B cell (primary cell): ENCODE measurements around the gene LARGE1. TPM values are rescaled to one million over a fixed set of nuclear protein-coding genes. Genes with fewer than 3 reads are reported as not detected.

Source experiments
- ATAC-seq: fragments of 200-7000 bp; cut with Tn5 transposase; one replicate; pipeline ENCODE4 v1.10.0; 2021; ENCODE audit warnings: low read depth, mild to moderate bottlenecking, moderate number of reproducible peaks, moderate library complexity
- CTCF ChIA-PET: fragments of 350-600 bp; sonication (Branson Sonifier 250); formaldehyde crosslinking; loops from one replicate; lab custom pipeline; 2021; ENCODE audit warnings: antibody characterized with exemption, inconsistent platforms; lab: Charles Lee
- POLR2A ChIA-PET: fragments of 350-600 bp; sonication (Branson Sonifier 250); formaldehyde crosslinking; loops from one replicate; lab custom pipeline; 2021; ENCODE audit warnings: antibody characterized with exemption; lab: Charles Lee
- DNase-seq: peaks from one replicate; pipeline ENCODE4 v3.0.0; 2013
- H2AFZ ChIP-seq: 2 replicates; pipeline ENCODE4 v1.6.1; 2012; ENCODE audit warnings: mild to moderate bottlenecking, low read depth, low read length; ENCODE audit not compliant: insufficient read depth, poor library complexity, severe bottlenecking
- H3K27ac ChIP-seq, 2 donors: 1 replicate in 1 of 2; 2 replicates in 1 of 2; pipeline ENCODE4 v1.5.1; 2012 to 2013; ENCODE audit warnings: low read length in 2 of 2, mild to moderate bottlenecking in 2 of 2, moderate library complexity in 1 of 2
- H3K27me3 ChIP-seq, 4 experiments: fragments of 200-600 bp in 1 of 4; sonication (generic) in 1 of 4; replicated peaks in 1 of 4; 1 replicate in 2 of 4; 2 replicates in 2 of 4; pipeline versions ENCODE4 v1.6.1 to v1.7.0; 2013 to 2016; ENCODE audit warnings: low read length in 3 of 4, mild to moderate bottlenecking in 2 of 4, mixed read lengths in 1 of 4, moderate library complexity in 1 of 4; ENCODE audit not compliant: insufficient read depth in 4 of 4, control insufficient read depth in 3 of 4; ENCODE audit errors: control extremely low read depth in 1 of 4
- H3K36me3 ChIP-seq, 2 experiments: replicated peaks in 1 of 2; 1 replicate in 1 of 2; 2 replicates in 1 of 2; pipeline versions ENCODE4 v1.6.1 to v1.7.1; 2013; ENCODE audit warnings: low read length in 1 of 2; ENCODE audit not compliant: insufficient read depth in 2 of 2, control insufficient read depth in 1 of 2; ENCODE audit errors: control extremely low read depth in 1 of 2, extremely low read depth in 1 of 2
- H3K4me1 ChIP-seq, 2 donors: fragments of 200-600 bp in 1 of 2; sonication (generic) in 1 of 2; 1 replicate in 1 of 2; 2 replicates in 1 of 2; pipeline versions ENCODE4 v1.5.1 to v1.6.1; 2013 to 2017; ENCODE audit warnings: low read length in 2 of 2; ENCODE audit not compliant: control insufficient read depth in 2 of 2, insufficient read depth in 2 of 2
- H3K4me2 ChIP-seq: replicated peaks from 2 replicates; pipeline ENCODE3; 2012; ENCODE audit warnings: mild to moderate bottlenecking, low read depth, low read length; ENCODE audit not compliant: poor library complexity, severe bottlenecking
- H3K4me3 ChIP-seq, 5 experiments: fragments of 200-600 bp in 1 of 5; sonication (generic) in 1 of 5; 1 replicate in 3 of 5; 2 replicates in 2 of 5; pipeline versions ENCODE4 v1.5.1 to v1.7.0; 2011 to 2016; ENCODE audit warnings: low read length in 4 of 5, mild to moderate bottlenecking in 4 of 5, low read depth in 2 of 5, control low read depth in 1 of 5, moderate library complexity in 1 of 5; ENCODE audit not compliant: insufficient read depth in 1 of 5; ENCODE audit errors: control extremely low read depth in 1 of 5, extremely low read depth in 1 of 5
- H3K79me2 ChIP-seq: fragments of 200-600 bp; sonication (generic); one replicate; pipeline ENCODE4 v1.6.0; 2016; ENCODE audit warnings: low read length; ENCODE audit not compliant: control insufficient read depth, insufficient read depth
- H3K9ac ChIP-seq: fragments of 200-600 bp; sonication (generic); 2 replicates; pipeline ENCODE4 v1.6.1; 2017; ENCODE audit warnings: mild to moderate bottlenecking, low read length, moderate library complexity
- H3K9me3 ChIP-seq, 3 donors: one replicate each; pipeline versions ENCODE4 v1.6.1 to v1.7.1; 2013; ENCODE audit warnings: low read length in 2 of 3; ENCODE audit not compliant: control insufficient read depth in 2 of 3, insufficient read depth in 1 of 3; ENCODE audit errors: control extremely low read depth in 1 of 3
- H4K20me1 ChIP-seq: 2 replicates; pipeline ENCODE4 v1.6.0; 2012; ENCODE audit warnings: mild to moderate bottlenecking, low read length; ENCODE audit not compliant: insufficient read depth, control insufficient read depth, poor library complexity, severe bottlenecking
- H3K27ac Mint-ChIP-seq: one replicate; pipeline ENCODE4 v1.8.0; 2021; ENCODE audit warnings: mixed read lengths
- H3K27me3 Mint-ChIP-seq: one replicate; pipeline ENCODE4 v1.8.0; 2021; ENCODE audit warnings: mixed read lengths
- H3K4me1 Mint-ChIP-seq: one replicate; pipeline ENCODE4 v1.8.0; 2021; ENCODE audit warnings: mixed read lengths
- H3K4me3 Mint-ChIP-seq: one replicate; pipeline ENCODE4 v1.8.0; 2021; ENCODE audit warnings: mixed read lengths
- H3K9me3 Mint-ChIP-seq: one replicate; pipeline ENCODE4 v1.8.0; 2022; ENCODE audit warnings: mixed read lengths; ENCODE audit not compliant: insufficient read depth
- CTCF ChIP-seq: fragments of 200-600 bp; IDR thresholded peaks from one replicate; pipeline ENCODE4 v1.8.0; 2022; ENCODE audit warnings: antibody characterized with exemption, mild to moderate bottlenecking
- EZH2 ChIP-seq: IDR thresholded peaks from 2 replicates; pipeline ENCODE4 v1.6.1; 2012; ENCODE audit warnings: borderline replicate concordance, low read depth, mild to moderate bottlenecking, moderate library complexity, low read length; ENCODE audit not compliant: insufficient read depth, poor library complexity, severe bottlenecking
- WGBS: methylation state at CpG from one replicate; pipeline ENCODE4 v1.1.5; 2013; ENCODE audit warnings: missing lambda C conversion rate; ENCODE audit not compliant: insufficient coverage; 5-methylcytosine and 5-hydroxymethylcytosine counted together
- intact Hi-C: fragments of 100-400 bp; cut with micrococcal nuclease; formaldehyde crosslinking; loops from one replicate; pipeline ENCODE4 v1.10.0; 2022
- polyA plus RNA-seq: library from polyadenylated mRNA; depleted of rRNA; stranded (reverse); fragments of >200 nt; gene quantifications from 2 replicates; pipeline ENCODE4 v1.2.3, GENCODE V29; 2012
- total RNA-seq, 2 donors: library from RNA; stranded (reverse); fragments of 120-200 nt in 1 of 2; gene quantifications; 1 replicate in 1 of 2; 2 replicates in 1 of 2; pipeline versions ENCODE4 v1.2.3 to v1.2.4, GENCODE V29; 2013 to 2022

The LARGE1 gene
- total and polyA plus RNA-seq, 2 donors (not counting 1 experiment from before 2014, with no cell fraction given), result 20.7 to 82.0 TPM

DNA sequence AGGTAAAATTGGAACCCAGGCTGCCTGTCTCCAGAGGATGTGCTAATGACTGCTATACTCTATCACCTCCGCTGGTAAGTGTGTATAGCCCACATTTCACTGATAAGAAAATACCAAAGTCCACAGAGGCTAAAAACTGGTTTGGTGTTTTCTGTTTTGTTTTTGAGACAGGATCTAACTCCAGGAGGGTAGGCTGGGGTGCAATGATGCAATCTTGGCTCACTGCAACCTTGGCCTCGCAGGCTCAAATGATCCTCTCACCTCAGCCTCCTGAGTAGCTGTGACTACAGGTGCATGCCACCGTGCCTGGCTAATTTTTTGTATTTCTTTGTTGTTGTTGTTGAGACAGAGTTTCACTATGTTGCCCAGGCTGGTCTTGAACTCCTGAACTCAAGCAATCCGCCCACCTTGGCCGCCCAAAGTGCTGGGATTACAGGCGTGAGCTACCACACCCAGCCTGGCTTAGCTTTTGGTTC lies 409.8 kb downstream of the LARGE1 start:
- Histone ChIP-seq H4K20me1 (peaks cover 10% of the 10 kb centered on the region), H3K79me2 (peaks cover 19% of the 10 kb centered on the region), H3K9me3 (no peaks in the 10 kb centered on the region), H3K4me3 (no peak overlapping the region), H3K27me3 (no peaks in the 10 kb centered on the region), H3K36me3 (peaks cover 0 to 7% of the 10 kb centered on the region in 2 experiments), H3K4me1 (no peaks in the 10 kb centered on the region), H3K27ac (no peak overlapping the region), H3K4me2 (no peak overlapping the region), H3K9ac (no peak overlapping the region), H2AFZ (no peak overlapping the region)
- ChIA-PET CTCF (no interaction called here), POLR2A (no interaction called here)
- ATAC-seq (no peak), DNase-seq (no peak)
- H3K4me1 Mint-ChIP-seq, result no peaks in the 10 kb centered on the region
- no peaks in the 10 kb centered on the region for H3K9me3 Mint-ChIP-seq
- TF ChIP-seq CTCF, result no peak
- TF ChIP-seq EZH2, result no peak
- WGBS, result 97% methylated on average over 4 of the region's 6 CpGs
- no peak overlapping the region for H3K27ac Mint-ChIP-seq
- no peaks in the 10 kb centered on the region for H3K27me3 Mint-ChIP-seq
- H3K4me3 Mint-ChIP-seq, result no peak overlapping the region
- intact Hi-C loops, result no loop called here

DNA sequence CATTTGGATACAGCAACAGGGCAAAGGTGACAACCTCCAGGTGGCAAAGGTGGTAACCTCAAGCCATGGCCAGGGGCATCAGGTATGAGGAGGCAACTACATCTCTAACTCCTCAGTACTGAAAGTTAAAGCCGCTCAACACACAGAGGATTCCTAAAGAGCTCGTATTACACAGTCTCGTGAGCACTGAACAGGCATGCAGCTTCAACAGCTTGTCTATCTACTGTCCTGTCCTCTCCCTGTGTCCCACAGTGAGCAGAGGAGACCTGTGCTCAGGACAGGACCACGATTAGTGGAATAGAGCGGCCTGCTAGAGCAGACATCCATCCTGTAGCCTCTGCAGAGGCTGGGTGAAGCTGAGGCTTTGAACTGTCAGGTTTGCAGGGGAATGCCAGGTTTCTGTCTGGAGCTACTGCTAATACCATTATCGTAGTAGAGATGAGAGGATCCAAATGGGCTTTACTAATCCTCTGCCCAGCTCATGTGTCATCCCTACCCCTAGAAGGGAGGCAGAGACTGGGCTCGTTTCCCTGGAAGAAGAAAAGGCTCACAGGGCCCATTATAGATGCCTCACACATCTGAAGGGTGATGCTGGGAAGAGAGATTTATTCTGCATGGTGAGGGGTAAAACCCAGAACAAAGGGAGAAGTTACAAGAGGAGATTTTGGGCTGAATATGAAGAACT lies 415.2 kb downstream of the LARGE1 start:
- Histone ChIP-seq H3K9me3 (no peaks in the 10 kb centered on the region), H3K4me3 (no peak overlapping the region), H3K4me2 (no peak overlapping the region), H3K27ac (no peak overlapping the region), H2AFZ (no peak overlapping the region), H3K4me1 (no peaks in the 10 kb centered on the region), H3K9ac (no peak overlapping the region), H3K36me3 (peaks cover 0 to 5% of the 10 kb centered on the region in 2 experiments), H4K20me1 (peaks cover 24% of the 10 kb centered on the region), H3K27me3 (no peaks in the 10 kb centered on the region), H3K79me2 (peaks cover 10% of the 10 kb centered on the region)
- no peak for ATAC-seq
- no peaks in the 10 kb centered on the region for H3K9me3 Mint-ChIP-seq
- POLR2A ChIA-PET, result no interaction called here
- CTCF ChIA-PET, result interaction anchor here (1.3 kb wide), 1 partner anchor 204 kb away, joined by 3 read pairs; no protein-coding TSS in a partner anchor
- H3K4me3 Mint-ChIP-seq, result no peak overlapping the region
- no peak overlapping the region for H3K27ac Mint-ChIP-seq
- TF ChIP-seq CTCF, result no peak
- no peak for TF ChIP-seq EZH2
- intact Hi-C loops, result no loop called here
- H3K4me1 Mint-ChIP-seq, result peaks cover 3% of the 10 kb centered on the region
- H3K27me3 Mint-ChIP-seq, result no peaks in the 10 kb centered on the region
- 89% methylated on average over 3 of the region's 7 CpGs for WGBS
- DNase-seq, result no peak
